CD4-positive, alpha-beta T cell (primary cell): ENCODE data around the gene GLDC. TPM values are rescaled to one million over a fixed set of nuclear protein-coding genes. Genes with fewer than 3 reads are reported as not detected.

Experiments
- ATAC-seq: fragments of 200-7000 bp; cut with Tn5 transposase; one replicate; pipeline ENCODE4 v1.10.0; 2022; ENCODE audit warnings: mild to moderate bottlenecking; ENCODE audit not compliant: poor library complexity
- CTCF ChIA-PET: fragments of 350-600 bp; sonication (Branson Sonifier 250); formaldehyde crosslinking; loops from one replicate; lab custom pipeline; 2021; ENCODE audit warnings: antibody characterized with exemption, inconsistent platforms; lab: Charles Lee
- POLR2A ChIA-PET: fragments of 350-600 bp; sonication (Branson Sonifier 250); formaldehyde crosslinking; loops from one replicate; lab custom pipeline; 2021; ENCODE audit warnings: antibody characterized with exemption, inconsistent platforms; lab: Charles Lee
- DNase-seq, 14 experiments: peaks; one replicate each; pipeline ENCODE4 v3.0.0-alpha.2; 2013 to 2020; ENCODE audit warnings: mixed read lengths in 2 of 14
- H3K27ac ChIP-seq, 2 donors: one replicate each; pipeline versions ENCODE4 v1.5.1 to v1.7.0; 2013; ENCODE audit warnings: low read length in 2 of 2, low read depth in 1 of 2, mild to moderate bottlenecking in 1 of 2
- H3K27me3 ChIP-seq, 2 experiments: 1 replicate in 1 of 2; 2 replicates in 1 of 2; pipeline versions ENCODE4 v1.6.1 to v1.7.0; 2013; ENCODE audit warnings: low read length in 2 of 2, control low read depth in 1 of 2, mild to moderate bottlenecking in 1 of 2, moderate library complexity in 1 of 2; ENCODE audit not compliant: insufficient read depth in 2 of 2, control insufficient read depth in 1 of 2
- H3K36me3 ChIP-seq: one replicate; pipeline ENCODE4 v1.6.1; 2013; ENCODE audit warnings: low read length, control low read depth; ENCODE audit not compliant: insufficient read depth
- H3K4me1 ChIP-seq: one replicate; pipeline ENCODE4 v1.6.1; 2013; ENCODE audit warnings: low read length, control low read depth; ENCODE audit not compliant: insufficient read depth
- H3K4me3 ChIP-seq: one replicate; pipeline ENCODE4 v1.5.1; 2013; ENCODE audit warnings: mild to moderate bottlenecking, low read length, moderate library complexity
- H3K9me3 ChIP-seq, 2 experiments: 1 replicate in 1 of 2; 2 replicates in 1 of 2; pipeline versions ENCODE4 v1.6.1 to v1.7.0; 2013; ENCODE audit warnings: low read length in 2 of 2, mild to moderate bottlenecking in 2 of 2, control low read depth in 1 of 2, moderate library complexity in 1 of 2; ENCODE audit not compliant: control insufficient read depth in 1 of 2, insufficient read depth in 1 of 2
- H3K27ac Mint-ChIP-seq: one replicate; pipeline ENCODE4 v1.8.0; 2020; ENCODE audit warnings: mixed read lengths
- H3K27me3 Mint-ChIP-seq: one replicate; pipeline ENCODE4 v1.8.0; 2021; ENCODE audit warnings: mixed read lengths
- H3K36me3 Mint-ChIP-seq: one replicate; pipeline ENCODE4 v1.8.0; 2021; ENCODE audit warnings: low read depth, mixed read lengths
- H3K4me1 Mint-ChIP-seq: one replicate; pipeline ENCODE4 v1.8.0; 2021; ENCODE audit warnings: low read depth, mixed read lengths
- H3K4me3 Mint-ChIP-seq: one replicate; pipeline ENCODE4 v1.8.0; 2020; ENCODE audit warnings: mild to moderate bottlenecking, mixed read lengths
- H3K9me3 Mint-ChIP-seq: one replicate; pipeline ENCODE4 v1.8.0; 2020; ENCODE audit warnings: mixed read lengths
- intact Hi-C, 2 experiments: fragments of 100-400 bp; cut with DNase I in 1 of 2; cut with micrococcal nuclease in 1 of 2; formaldehyde crosslinking; loops; one replicate each; pipeline versions ENCODE4 v1.15.1 to v1.9.0; 2023 to 2025; cut with DNase I, micrococcal nuclease
- total RNA-seq, 174 experiments: library from RNA in 2 of 174; stranded (reverse) in 2 of 174; gene quantifications; one replicate each; pipeline ENCODE4 v1.2.3 and lab custom pipeline; 2021 to 2026
- TF ChIP-seq, protein P1 (sequence below): fragments of 200-600 bp; IDR thresholded peaks from one replicate; pipeline ENCODE4 v1.8.0; 2022; ENCODE audit warnings: antibody characterized with exemption, mild to moderate bottlenecking

GLDC gene
- total RNA-seq, 2 experiments from 2014 or later, result not detected

DNA sequence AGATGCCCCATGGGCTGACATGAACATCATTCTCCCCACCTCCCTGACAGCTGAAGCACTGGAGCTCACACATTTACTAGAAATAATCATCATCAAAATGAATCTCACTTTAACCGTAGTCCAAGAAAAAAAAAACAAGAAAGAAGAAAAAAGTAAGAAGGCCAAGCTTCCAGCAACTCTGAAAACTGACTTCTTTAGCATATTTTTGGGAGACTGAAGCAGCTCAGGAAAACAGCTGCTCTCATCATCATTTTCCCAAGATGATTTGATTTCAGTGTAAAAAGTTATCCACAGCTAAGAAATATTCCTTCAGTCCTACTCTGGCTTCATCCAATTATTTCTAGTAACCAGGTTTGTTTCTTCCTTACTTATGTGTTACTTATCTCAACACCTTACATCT, 91.7 kb downstream of the GLDC start:
- POLR2A ChIA-PET, result no interaction called here
- Histone ChIP-seq H3K27me3 (no peaks in the 10 kb centered on the region), H3K27ac (no peak overlapping the region), H3K36me3 (no peaks in the 10 kb centered on the region), H3K4me3 (no peak overlapping the region), H3K9me3 (no peaks in the 10 kb centered on the region), H3K4me1 (no peaks in the 10 kb centered on the region)
- no peak for DNase-seq
- intact Hi-C loops, result no loop called here
- H3K27me3 Mint-ChIP-seq, result no peaks in the 10 kb centered on the region
- TF ChIP-seq, protein P1, sequence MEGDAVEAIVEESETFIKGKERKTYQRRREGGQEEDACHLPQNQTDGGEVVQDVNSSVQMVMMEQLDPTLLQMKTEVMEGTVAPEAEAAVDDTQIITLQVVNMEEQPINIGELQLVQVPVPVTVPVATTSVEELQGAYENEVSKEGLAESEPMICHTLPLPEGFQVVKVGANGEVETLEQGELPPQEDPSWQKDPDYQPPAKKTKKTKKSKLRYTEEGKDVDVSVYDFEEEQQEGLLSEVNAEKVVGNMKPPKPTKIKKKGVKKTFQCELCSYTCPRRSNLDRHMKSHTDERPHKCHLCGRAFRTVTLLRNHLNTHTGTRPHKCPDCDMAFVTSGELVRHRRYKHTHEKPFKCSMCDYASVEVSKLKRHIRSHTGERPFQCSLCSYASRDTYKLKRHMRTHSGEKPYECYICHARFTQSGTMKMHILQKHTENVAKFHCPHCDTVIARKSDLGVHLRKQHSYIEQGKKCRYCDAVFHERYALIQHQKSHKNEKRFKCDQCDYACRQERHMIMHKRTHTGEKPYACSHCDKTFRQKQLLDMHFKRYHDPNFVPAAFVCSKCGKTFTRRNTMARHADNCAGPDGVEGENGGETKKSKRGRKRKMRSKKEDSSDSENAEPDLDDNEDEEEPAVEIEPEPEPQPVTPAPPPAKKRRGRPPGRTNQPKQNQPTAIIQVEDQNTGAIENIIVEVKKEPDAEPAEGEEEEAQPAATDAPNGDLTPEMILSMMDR, result no peak
- H3K4me1 Mint-ChIP-seq, result no peaks in the 10 kb centered on the region
- ATAC-seq, result no peak
- H3K27ac Mint-ChIP-seq, result no peak overlapping the region
- CTCF ChIA-PET, result no interaction called here
- H3K9me3 Mint-ChIP-seq, result no peaks in the 10 kb centered on the region
- no peaks in the 10 kb centered on the region for H3K36me3 Mint-ChIP-seq
- H3K4me3 Mint-ChIP-seq, result no peak overlapping the region

DNA sequence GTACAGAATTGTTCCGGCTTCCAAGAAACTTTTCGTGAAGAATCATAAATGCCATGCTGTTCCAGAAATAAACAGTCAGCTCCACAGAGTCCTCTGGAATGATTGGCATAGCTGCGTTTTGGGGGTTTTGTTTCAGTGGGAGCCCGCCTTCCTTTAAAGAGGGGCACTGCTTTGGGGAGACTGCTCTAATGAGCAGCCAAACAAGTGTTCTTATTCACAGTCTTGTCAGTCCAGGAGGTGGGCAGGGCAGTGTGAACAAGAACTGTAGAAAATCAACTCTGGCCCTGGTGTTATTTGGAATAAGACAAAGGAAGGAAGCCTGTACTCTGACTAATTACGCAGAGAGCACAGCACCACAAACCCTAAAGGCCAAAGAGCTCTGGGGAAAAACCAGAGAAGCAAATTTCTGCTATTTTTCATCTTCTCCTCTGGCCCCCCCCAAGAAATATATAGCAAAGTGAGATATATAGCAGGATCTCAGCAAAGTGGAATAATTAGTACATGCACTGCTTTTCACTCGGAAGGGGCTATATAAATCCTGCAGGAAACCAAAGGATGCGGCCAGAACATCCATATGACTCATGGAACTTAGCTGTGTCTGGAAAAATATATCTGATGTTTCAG, 92.9 kb downstream of the GLDC start:
- no peaks in the 10 kb centered on the region for H3K27me3 ChIP-seq
- no peak overlapping the region for H3K4me3 ChIP-seq
- H3K27ac ChIP-seq, result no peak overlapping the region
- ChIA-PET CTCF (no interaction called here), POLR2A (no interaction called here)
- no peak for ATAC-seq
- Mint-ChIP-seq H3K9me3 (no peaks in the 10 kb centered on the region), H3K27ac (no peak overlapping the region), H3K4me1 (no peaks in the 10 kb centered on the region), H3K36me3 (no peaks in the 10 kb centered on the region), H3K27me3 (no peaks in the 10 kb centered on the region), H3K4me3 (no peak overlapping the region)
- TF ChIP-seq, protein P1, result no peak
- no peaks in the 10 kb centered on the region for H3K9me3 ChIP-seq
- no peak for DNase-seq
- intact Hi-C loops, result no loop called here
- no peaks in the 10 kb centered on the region for H3K4me1 ChIP-seq
- no peaks in the 10 kb centered on the region for H3K36me3 ChIP-seq

DNA sequence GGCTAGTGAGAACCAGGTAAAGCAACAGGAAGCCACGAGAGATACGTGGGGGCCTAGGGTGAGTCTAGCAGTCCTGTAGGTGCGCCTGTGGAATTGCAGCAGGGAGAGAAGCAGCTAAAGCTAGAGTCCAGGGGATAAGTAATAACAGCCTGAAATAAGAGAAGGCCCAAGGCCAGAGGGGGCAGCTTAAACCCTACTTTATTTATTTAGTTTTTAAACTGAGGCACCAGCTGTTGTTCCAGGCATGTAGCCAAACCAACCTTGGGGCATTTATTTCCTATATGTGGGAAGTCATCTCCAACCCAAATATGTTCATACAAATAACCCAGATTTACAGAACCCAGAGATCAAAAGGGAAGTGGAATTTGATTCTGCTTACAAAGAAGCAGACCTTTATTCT, 93.5 kb downstream of the GLDC start:
- Mint-ChIP-seq H3K4me3 (no peak overlapping the region), H3K27me3 (no peaks in the 10 kb centered on the region), H3K36me3 (no peaks in the 10 kb centered on the region), H3K27ac (no peak overlapping the region), H3K9me3 (no peaks in the 10 kb centered on the region), H3K4me1 (no peaks in the 10 kb centered on the region)
- ChIA-PET CTCF (no interaction called here), POLR2A (no interaction called here)
- no peak overlapping the region for H3K4me3 ChIP-seq
- intact Hi-C loops, result no loop called here
- no peaks in the 10 kb centered on the region for H3K36me3 ChIP-seq
- TF ChIP-seq, protein P1, result no peak
- no peaks in the 10 kb centered on the region for H3K9me3 ChIP-seq
- no peak overlapping the region for H3K27ac ChIP-seq
- no peaks in the 10 kb centered on the region for H3K27me3 ChIP-seq
- ATAC-seq (no peak), DNase-seq (no peak)
- H3K4me1 ChIP-seq, result no peaks in the 10 kb centered on the region
